Measurements from ENCODE around the gene ESRRB. TPM values are rescaled to one million over a fixed set of nuclear protein-coding genes. Genes with fewer than 3 reads are reported as not detected.

ESRRB gene
- polyA plus RNA-seq, 1 of the 3 experiments (the other 2 are of a cell fraction): 0.05 TPM

GRCh38 chr14:76331328-76332011 is 44.5 kb upstream of the ESRRB start:
- no peak overlapping the region for H2AFZ ChIP-seq (ENCODE audit: low read depth)
- no peaks in the 10 kb centered on the region for H4K20me1 ChIP-seq (ENCODE audit: insufficient read depth)
- H3K27ac ChIP-seq (ENCODE audit: low read depth in 2 of 2, low read length in 1 of 2): no peak overlapping the region
- no peak for DNase-seq
- H3K9ac ChIP-seq: no peak overlapping the region
- no peak overlapping the region for H3K4me2 ChIP-seq
- H3K4me3 ChIP-seq (ENCODE audit: low read depth in 2 of 2, low read length in 1 of 2): no peak overlapping the region
- H3K4me1 ChIP-seq (ENCODE audit: control insufficient read depth in 1 of 2, insufficient read depth in 2 of 2, low read depth in 1 of 2, low read length in 1 of 2): peaks cover 0 to 3% of the 10 kb centered on the region in 2 experiments; a peak in 1 of 4 replicates
- no peaks in the 10 kb centered on the region for H3K9me3 ChIP-seq
- CTCF ChIA-PET: interaction anchor here (0.8 to 2.2 kb wide), 4 partner anchors 9 to 281 kb away, joined by 3 to 6 read pairs (median 4); no protein-coding TSS in a partner anchor
- H3F3A ChIP-seq (replicated peaks; ENCODE audit: insufficient read depth): no peaks in the 10 kb centered on the region
- TF ChIP-seq MXI1 (IDR thresholded peaks at IDR 0.05; ENCODE audit: low read depth, low read length) (no peak), USF2 (IDR thresholded peaks at IDR 0.05; ENCODE audit: borderline replicate concordance, low read depth, low read length) (no peak), ZBTB33 (IDR thresholded peaks at IDR 0.05; ENCODE audit: borderline replicate concordance, low read depth) (no peak), RFX5 (IDR thresholded peaks at IDR 0.05; ENCODE audit: low read length) (no peak), GATA2 (CRISPR knock-in tag; IDR thresholded peaks at IDR 0.05) (no peak), NRF1 (IDR thresholded peaks at IDR 0.05; ENCODE audit: low read depth, low read length) (no peak), MEF2A (IDR thresholded peaks at IDR 0.05; ENCODE audit: borderline replicate concordance, low read depth) (no peak)
- WGBS (ENCODE audit: low lambda C conversion rate): 80% methylated on average over 7 of the region's 10 CpGs
- POLR2A ChIA-PET: no interaction called here
- H3K36me3 ChIP-seq (replicated peaks in 1 of 2; ENCODE audit: control insufficient read depth in 1 of 2, insufficient read depth in 2 of 2, low read length in 1 of 2): no peaks in the 10 kb centered on the region
- no peaks in the 10 kb centered on the region for H3K9me2 ChIP-seq
- no peaks in the 10 kb centered on the region for H3K79me2 ChIP-seq (ENCODE audit: insufficient read depth)
- peaks cover 14% of the 10 kb centered on the region; the same call in 1 of the 2 replicates for H3K27me3 ChIP-seq (ENCODE audit: insufficient read depth)

DNA sequence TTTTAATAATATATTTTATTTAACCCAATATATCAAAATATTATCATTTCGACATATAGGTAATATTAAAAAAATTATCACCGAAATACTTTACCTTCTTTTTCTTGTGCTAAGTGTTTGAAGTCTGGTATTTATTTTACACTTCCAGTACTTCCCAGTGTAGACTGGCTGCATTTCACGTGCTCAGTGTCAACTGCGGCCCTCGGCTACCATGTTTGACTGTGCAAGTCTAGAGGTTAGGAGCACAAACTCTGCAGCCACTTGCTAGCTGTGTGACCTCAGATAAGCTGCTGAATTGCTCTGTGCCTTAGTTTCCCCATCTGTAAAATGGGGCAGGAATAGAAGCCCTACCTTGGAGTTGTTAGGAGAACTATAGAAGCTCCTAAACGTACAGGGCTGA is 42.3 kb upstream of the ESRRB start:
- H3K27me3 ChIP-seq (ENCODE audit: insufficient read depth): peaks cover 9% of the 10 kb centered on the region; the same call in 1 of the 2 replicates
- no peaks in the 10 kb centered on the region for H3F3A ChIP-seq (replicated peaks; ENCODE audit: insufficient read depth)
- DNase-seq: no peak
- H3K9ac ChIP-seq: no peak overlapping the region
- H3K79me2 ChIP-seq (ENCODE audit: insufficient read depth): no peaks in the 10 kb centered on the region
- ChIA-PET POLR2A (no interaction called here), CTCF (interaction anchor here (1.0 to 1.9 kb wide), 4 partner anchors 8 to 53 kb away, joined by 3 to 8 read pairs (median 4); no protein-coding TSS in a partner anchor)
- no peak overlapping the region for H3K4me2 ChIP-seq
- peaks cover 0 to 16% of the 10 kb centered on the region in 2 experiments; a peak in 1 of 4 replicates for H3K4me1 ChIP-seq (ENCODE audit: control insufficient read depth in 1 of 2, insufficient read depth in 2 of 2, low read depth in 1 of 2, low read length in 1 of 2)
- no peak overlapping the region for H2AFZ ChIP-seq (ENCODE audit: low read depth)
- no peaks in the 10 kb centered on the region for H3K9me3 ChIP-seq
- no peaks in the 10 kb centered on the region for H3K9me2 ChIP-seq
- no peak overlapping the region for H3K4me3 ChIP-seq (ENCODE audit: low read depth in 2 of 2, low read length in 1 of 2)
- H3K36me3 ChIP-seq (replicated peaks in 1 of 2; ENCODE audit: control insufficient read depth in 1 of 2, insufficient read depth in 2 of 2, low read length in 1 of 2): no peaks in the 10 kb centered on the region
- H3K27ac ChIP-seq (ENCODE audit: low read depth in 2 of 2, low read length in 1 of 2): no peak overlapping the region
- 80% methylated on average over 6 of the region's 6 CpGs for WGBS (ENCODE audit: low lambda C conversion rate)
- no peaks in the 10 kb centered on the region for H4K20me1 ChIP-seq (ENCODE audit: insufficient read depth)
- TF ChIP-seq, protein P1, sequence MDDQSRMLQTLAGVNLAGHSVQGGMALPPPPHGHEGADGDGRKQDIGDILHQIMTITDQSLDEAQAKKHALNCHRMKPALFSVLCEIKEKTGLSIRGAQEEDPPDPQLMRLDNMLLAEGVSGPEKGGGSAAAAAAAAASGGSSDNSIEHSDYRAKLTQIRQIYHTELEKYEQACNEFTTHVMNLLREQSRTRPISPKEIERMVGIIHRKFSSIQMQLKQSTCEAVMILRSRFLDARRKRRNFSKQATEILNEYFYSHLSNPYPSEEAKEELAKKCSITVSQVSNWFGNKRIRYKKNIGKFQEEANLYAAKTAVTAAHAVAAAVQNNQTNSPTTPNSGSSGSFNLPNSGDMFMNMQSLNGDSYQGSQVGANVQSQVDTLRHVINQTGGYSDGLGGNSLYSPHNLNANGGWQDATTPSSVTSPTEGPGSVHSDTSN (IDR thresholded peaks at IDR 0.05): no peak
- TF ChIP-seq FOXM1 (IDR thresholded peaks at IDR 0.05; ENCODE audit: low read depth) (no peak), TAF1 (IDR thresholded peaks at IDR 0.05; ENCODE audit: borderline replicate concordance, low read depth, low read length) (no peak), GATA2 (CRISPR knock-in tag; IDR thresholded peaks at IDR 0.05) (no peak), REST (IDR thresholded peaks at IDR 0.05; ENCODE audit: low read depth, low read length) (no peak), SIN3A (IDR thresholded peaks at IDR 0.05; ENCODE audit: borderline replicate concordance, low read depth, low read length) (no peak), MXI1 (IDR thresholded peaks at IDR 0.05; ENCODE audit: low read depth, low read length) (no peak), IRF3 (IDR thresholded peaks at IDR 0.05; ENCODE audit: low read depth, low read length) (no peak), JUND (IDR thresholded peaks at IDR 0.05) (no peak), FOXJ3 (CRISPR knock-in tag; IDR thresholded peaks at IDR 0.05) (no peak)
- TF ChIP-seq, protein P2, sequence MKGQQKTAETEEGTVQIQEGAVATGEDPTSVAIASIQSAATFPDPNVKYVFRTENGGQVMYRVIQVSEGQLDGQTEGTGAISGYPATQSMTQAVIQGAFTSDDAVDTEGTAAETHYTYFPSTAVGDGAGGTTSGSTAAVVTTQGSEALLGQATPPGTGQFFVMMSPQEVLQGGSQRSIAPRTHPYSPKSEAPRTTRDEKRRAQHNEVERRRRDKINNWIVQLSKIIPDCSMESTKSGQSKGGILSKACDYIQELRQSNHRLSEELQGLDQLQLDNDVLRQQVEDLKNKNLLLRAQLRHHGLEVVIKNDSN (IDR thresholded peaks at IDR 0.05; ENCODE audit: borderline replicate concordance, low read depth): no peak
